HEK293T (cell line): ENCODE data around the gene MTA3.

Source experiments
- CTCF ChIA-PET: fragments of 350-600 bp; formaldehyde crosslinking; extraction: SDS; loops from one replicate; lab custom pipeline; 2021; ENCODE audit warnings: antibody characterized with exemption, inconsistent platforms; lab: Yijun Ruan, JAX
- POLR2A ChIA-PET: fragments of 350-600 bp; formaldehyde crosslinking; extraction: SDS; loops from one replicate; lab custom pipeline; 2020; ENCODE audit warnings: antibody characterized with exemption, inconsistent platforms; lab: Yijun Ruan, JAX
- DNase-seq: peaks from one replicate; pipeline ENCODE4 v3.0.0; 2012; ENCODE audit warnings: mixed read lengths; ENCODE audit errors: extremely low spot score
- ARNT ChIP-seq: fragments of 450-650 bp; IDR thresholded peaks from 2 replicates; pipeline ENCODE4 v1.6.1; 2017; ENCODE audit warnings: mild to moderate bottlenecking
- BHLHE40 ChIP-seq: fragments of 450-650 bp; IDR thresholded peaks from 2 replicates; pipeline ENCODE4 v1.6.1; 2016; ENCODE audit warnings: mild to moderate bottlenecking, moderate library complexity, borderline replicate concordance
- CTBP1 ChIP-seq: fragments of 450-650 bp; IDR thresholded peaks from 2 replicates; pipeline ENCODE4 v1.6.1; 2016; ENCODE audit warnings: borderline replicate concordance
- ELF4 ChIP-seq: fragments of 450-650 bp; IDR thresholded peaks from 2 replicates; pipeline ENCODE4 v1.6.1; 2017; ENCODE audit warnings: antibody characterized with exemption
- FOXA1 ChIP-seq: fragments of 450-650 bp; IDR thresholded peaks from 2 replicates; pipeline ENCODE4 v1.6.1; 2016; ENCODE audit warnings: mild to moderate bottlenecking
- FOXK2 ChIP-seq: fragments of 450-650 bp; IDR thresholded peaks from 2 replicates; pipeline ENCODE4 v1.6.1; 2016; ENCODE audit warnings: mild to moderate bottlenecking
- FOXM1 ChIP-seq: fragments of 450-650 bp; IDR thresholded peaks from 2 replicates; pipeline ENCODE4 v1.6.1; 2017; ENCODE audit warnings: mild to moderate bottlenecking, borderline replicate concordance
- HDGF ChIP-seq: fragments of 450-650 bp; IDR thresholded peaks from 2 replicates; pipeline ENCODE4 v1.6.1; 2017; ENCODE audit warnings: antibody characterized with exemption, borderline replicate concordance
- L3MBTL2 ChIP-seq: fragments of 450-650 bp; conservative IDR thresholded peaks from 2 replicates; pipeline ENCODE4 v1.6.1; 2016; ENCODE audit warnings: mild to moderate bottlenecking
- LEF1 ChIP-seq: fragments of 450-650 bp; IDR thresholded peaks from 2 replicates; pipeline ENCODE4 v1.6.1; 2017; ENCODE audit warnings: mild to moderate bottlenecking, borderline replicate concordance
- NFRKB ChIP-seq: fragments of 450-650 bp; IDR thresholded peaks from 2 replicates; pipeline ENCODE4 v1.6.1; 2016; ENCODE audit warnings: mild to moderate bottlenecking, moderate library complexity
- PKNOX1 ChIP-seq: fragments of 450-650 bp; IDR thresholded peaks from 2 replicates; pipeline ENCODE4 v1.6.1; 2016
- SP1 ChIP-seq: fragments of 450-650 bp; IDR thresholded peaks from 2 replicates; pipeline ENCODE4 v1.6.1; 2017
- SUZ12 ChIP-seq: fragments of 450-650 bp; IDR thresholded peaks from 2 replicates; pipeline ENCODE4 v1.6.1; 2016; ENCODE audit warnings: mild to moderate bottlenecking
- TARDBP ChIP-seq: fragments of 450-650 bp; IDR thresholded peaks from 2 replicates; pipeline ENCODE4 v1.6.1; 2016
- ZNF384 ChIP-seq: fragments of 450-650 bp; IDR thresholded peaks from 2 replicates; pipeline ENCODE4 v1.6.1; 2016

MTA3 gene

GRCh38 chr2:42648796-42649195 lies 80.4 kb downstream of the MTA3 start:
- POLR2A ChIA-PET = no interaction called here
- DNase-seq = no peak
- CTCF ChIA-PET = no interaction called here
- TF ChIP-seq FOXM1 (no peak), FOXK2 (no peak), L3MBTL2 (no peak), PKNOX1 (no peak), ARNT (no peak), ZNF384 (no peak), ELF4 (no peak), TARDBP (no peak), BHLHE40 (no peak), CTBP1 (no peak), FOXA1 (no peak), LEF1 (no peak), SUZ12 (no peak), NFRKB (no peak), HDGF (no peak)

- TF ChIP-seq CTBP1 (no peak), SP1 (no peak)
- no peak for DNase-seq
- POLR2A ChIA-PET = no interaction called here
- CTCF ChIA-PET = interaction anchor here (0.6 kb wide), 1 partner anchor 246 kb away, joined by 4 read pairs; no protein-coding TSS in a partner anchor
Observed at GRCh38 chr2:42651057-42651456, 82.6 kb downstream of the MTA3 start.

- POLR2A ChIA-PET = no interaction called here
- CTCF ChIA-PET = no interaction called here
- DNase-seq = no peak
- TF ChIP-seq BHLHE40 = no peak
- no peak for TF ChIP-seq LEF1
- no peak for TF ChIP-seq TARDBP
- no peak for TF ChIP-seq ELF4
- TF ChIP-seq FOXA1 = no peak
- TF ChIP-seq FOXM1 = no peak
- no peak for TF ChIP-seq ARNT
- TF ChIP-seq NFRKB = no peak
- no peak for TF ChIP-seq HDGF
- no peak for TF ChIP-seq SP1
- TF ChIP-seq CTBP1 = no peak
- no peak for TF ChIP-seq FOXK2
- no peak for TF ChIP-seq L3MBTL2
- no peak for TF ChIP-seq SUZ12
- no peak for TF ChIP-seq ZNF384
- no peak for TF ChIP-seq PKNOX1
Observed at GRCh38 chr2:42652086-42652485, 83.7 kb downstream of the MTA3 start.

- ChIA-PET POLR2A (no interaction called here), CTCF (interaction anchor here (2.4 kb wide), 1 partner anchor 11 kb away, joined by 13 read pairs; no protein-coding TSS in a partner anchor)
- no peak for TF ChIP-seq FOXA1
- TF ChIP-seq HDGF = no peak
- TF ChIP-seq PKNOX1 = no peak
- no peak for TF ChIP-seq SP1
- no peak for TF ChIP-seq LEF1
- no peak for TF ChIP-seq BHLHE40
- no peak for TF ChIP-seq CTBP1
- TF ChIP-seq ELF4 = no peak
- TF ChIP-seq ARNT = no peak
- no peak for TF ChIP-seq SUZ12
- no peak for TF ChIP-seq NFRKB
- TF ChIP-seq FOXM1 = no peak
- no peak for TF ChIP-seq TARDBP
- TF ChIP-seq ZNF384 = no peak
- no peak for TF ChIP-seq L3MBTL2
- no peak for TF ChIP-seq FOXK2
- no peak for DNase-seq
Observed at GRCh38 chr2:42653039-42653438, 84.6 kb downstream of the MTA3 start.

- no peak for DNase-seq
- POLR2A ChIA-PET = no interaction called here
- CTCF ChIA-PET = interaction anchor here (2.4 kb wide), 1 partner anchor 10 kb away, joined by 13 read pairs; no protein-coding TSS in a partner anchor
- TF ChIP-seq LEF1 (no peak), L3MBTL2 (no peak), FOXA1 (no peak), NFRKB (no peak), SP1 (no peak), ELF4 (no peak), HDGF (no peak), ZNF384 (no peak), ARNT (no peak), BHLHE40 (no peak), FOXK2 (no peak), TARDBP (no peak), FOXM1 (no peak), CTBP1 (no peak), PKNOX1 (no peak), SUZ12 (no peak)
Observed at GRCh38 chr2:42653908-42654445, 85.5 kb downstream of the MTA3 start.

- ChIA-PET CTCF (no interaction called here), POLR2A (no interaction called here)
- no peak for DNase-seq
- no peak for TF ChIP-seq TARDBP
- TF ChIP-seq FOXK2 = no peak
- no peak for TF ChIP-seq BHLHE40
- TF ChIP-seq ELF4 = no peak
- no peak for TF ChIP-seq NFRKB
- TF ChIP-seq FOXA1 = no peak
- no peak for TF ChIP-seq SP1
- no peak for TF ChIP-seq FOXM1
- no peak for TF ChIP-seq L3MBTL2
- TF ChIP-seq ARNT = no peak
- TF ChIP-seq ZNF384 = no peak
Observed at GRCh38 chr2:42658306-42658705, 89.9 kb downstream of the MTA3 start.
